PC-3 (cell line): ENCODE results near the gene CSF1R. TPM values are rescaled to one million over a fixed set of nuclear protein-coding genes. Genes with fewer than 3 reads are reported as not detected.

Experiments used
- ATAC-seq: fragments of 200-7000 bp; cut with Tn5 transposase; 2 replicates; pipeline ENCODE4 v1.9.1; 2020; ENCODE audit warnings: mild to moderate bottlenecking, moderate library complexity
- BruUV-seq: library from RNA; stranded (reverse); fragments of 400-500 nt; replicated peaks from 2 replicates; lab custom pipeline; 2021; lab: Mats Ljungman, UMichigan
- CTCF ChIA-PET: fragments of 300-600 bp; sonication (Branson Sonifier 250); formaldehyde crosslinking; loops from one replicate; lab custom pipeline; 2022; ENCODE audit warnings: antibody characterized with exemption; lab: Charles Lee
- POLR2A ChIA-PET: fragments of 300-600 bp; sonication (Branson Sonifier 250); formaldehyde crosslinking; loops from one replicate; lab custom pipeline; 2022; ENCODE audit warnings: antibody characterized with exemption; ENCODE audit not compliant: unreplicated experiment; lab: Charles Lee
- DNase-seq: peaks from one replicate; pipeline ENCODE4 v3.0.0-alpha.2; 2015
- H2AFZ ChIP-seq: fragments of 300-600 bp; sonication (generic); 2 replicates; pipeline ENCODE4 v1.6.0; 2016; ENCODE audit warnings: antibody characterized with exemption, low read length
- H3F3A ChIP-seq: fragments of 300-600 bp; sonication (generic); one replicate; pipeline ENCODE4 v1.6.0; 2017; ENCODE audit warnings: antibody characterized with exemption, low read length, control low read depth, mild to moderate bottlenecking; ENCODE audit not compliant: unreplicated experiment
- H3K27ac ChIP-seq: fragments of 300-600 bp; sonication (generic); 2 replicates; pipeline ENCODE4 v1.5.1; 2016; ENCODE audit warnings: mild to moderate bottlenecking, low read length
- H3K27me3 ChIP-seq: fragments of 300-600 bp; sonication (generic); 2 replicates; pipeline ENCODE4 v1.6.1; 2016; ENCODE audit warnings: low read length, mixed read lengths
- H3K36me3 ChIP-seq: fragments of 300-600 bp; sonication (generic); 2 replicates; pipeline ENCODE4 v1.6.1; 2016; ENCODE audit warnings: low read depth, mixed run types, low read length, mixed read lengths
- H3K4me1 ChIP-seq: fragments of 300-600 bp; sonication (generic); 2 replicates; pipeline ENCODE4 v1.5.1; 2016; ENCODE audit warnings: low read length; ENCODE audit not compliant: insufficient read depth
- H3K4me2 ChIP-seq: fragments of 300-600 bp; sonication (generic); 2 replicates; pipeline ENCODE4 v1.6.0; 2016; ENCODE audit warnings: low read length
- H3K4me3 ChIP-seq: fragments of 300-600 bp; sonication (generic); 2 replicates; pipeline ENCODE4 v1.5.1; 2016; ENCODE audit warnings: mild to moderate bottlenecking, low read length, mixed read lengths
- H3K79me2 ChIP-seq: fragments of 300-600 bp; sonication (generic); 2 replicates; pipeline ENCODE4 v1.6.1; 2017; ENCODE audit warnings: low read length, mixed read lengths
- H3K9ac ChIP-seq: fragments of 300-600 bp; sonication (generic); 2 replicates; pipeline ENCODE4 v1.6.0; 2016; ENCODE audit warnings: mild to moderate bottlenecking, low read length
- H3K9me2 ChIP-seq: fragments of 300-600 bp; sonication (generic); replicated peaks from 2 replicates; pipeline ENCODE4 v1.6.1; 2016; ENCODE audit warnings: mixed run types, low read length, mixed read lengths
- H3K9me3 ChIP-seq: fragments of 300-600 bp; sonication (generic); 2 replicates; pipeline ENCODE4 v1.6.1; 2016; ENCODE audit warnings: low read length, mixed read lengths
- H4K20me1 ChIP-seq: fragments of 300-600 bp; sonication (generic); 2 replicates; pipeline ENCODE4 v1.6.1; 2016; ENCODE audit warnings: low read length, mixed read lengths
- CTCF ChIP-seq: fragments of 300-600 bp; sonication (generic); conservative IDR thresholded peaks from 2 replicates; pipeline ENCODE4 v1.5.1; 2017; ENCODE audit warnings: antibody characterized with exemption, low read depth, mild to moderate bottlenecking, low read length
- EZH2 ChIP-seq: fragments of 300-600 bp; sonication (generic); IDR thresholded peaks from one replicate; pipeline ENCODE4 v1.6.1; 2017; ENCODE audit warnings: antibody characterized with exemption, mild to moderate bottlenecking, low read length; ENCODE audit not compliant: unreplicated experiment
- EZH2phosphoT487 ChIP-seq: fragments of 300-600 bp; sonication (generic); IDR thresholded peaks from 2 replicates; pipeline ENCODE4 v1.6.1; 2018; ENCODE audit warnings: mild to moderate bottlenecking, antibody characterized with exemption, low read length, borderline replicate concordance
- intact Hi-C: fragments of 100-400 bp; cut with micrococcal nuclease; formaldehyde crosslinking; loops from 2 replicates; pipeline ENCODE4 v1.9.0; 2023
- total RNA-seq: library from RNA; depleted of rRNA; stranded (reverse); fragments of >200 nt; gene quantifications from 2 replicates; pipeline ENCODE4 v1.2.3, GENCODE V29; 2014

CSF1R gene
- total RNA-seq, 1 experiment from 2014 or later = not detected

- Histone ChIP-seq H3K4me3 (no peak overlapping the region), H3K36me3 (no peaks in the 10 kb centered on the region), H3K4me2 (no peak overlapping the region), H3K79me2 (no peaks in the 10 kb centered on the region), H3K9me2 (no peaks in the 10 kb centered on the region), H3K27ac (no peak overlapping the region), H3K9me3 (no peaks in the 10 kb centered on the region), H3F3A (no peaks in the 10 kb centered on the region), H3K27me3 (no peaks in the 10 kb centered on the region), H3K9ac (no peak overlapping the region), H3K4me1 (peaks cover 4% of the 10 kb centered on the region), H4K20me1 (no peaks in the 10 kb centered on the region), H2AFZ (no peak overlapping the region)
- BruUV-seq = no TSS peak
- DNase-seq = no peak
- ATAC-seq = no peak
- intact Hi-C loops = no loop called here
- ChIA-PET POLR2A (no interaction called here), CTCF (no interaction called here)
- TF ChIP-seq EZH2phosphoT487 (no peak), EZH2 (no peak), CTCF (no peak)
Observed at GRCh38 chr5:150117945-150118560, 31.7 kb upstream of the CSF1R start.

GRCh38 chr5:150116667-150117400, 30.5 kb upstream of the CSF1R start:
- H4K20me1 ChIP-seq = no peaks in the 10 kb centered on the region
- intact Hi-C loops = no loop called here
- H3K79me2 ChIP-seq = no peaks in the 10 kb centered on the region
- ChIA-PET CTCF (no interaction called here), POLR2A (interaction anchor here (0.6 kb wide), 1 partner anchor 10 kb away, joined by 3 read pairs; no protein-coding TSS in a partner anchor)
- no peaks in the 10 kb centered on the region for H3K9me2 ChIP-seq
- no peak overlapping the region for H2AFZ ChIP-seq
- TF ChIP-seq EZH2 (no peak), EZH2phosphoT487 (no peak), CTCF (no peak)
- no peak overlapping the region for H3K4me3 ChIP-seq
- no peak overlapping the region for H3K9ac ChIP-seq
- BruUV-seq = no TSS peak
- no peaks in the 10 kb centered on the region for H3F3A ChIP-seq
- H3K4me1 ChIP-seq = peaks cover 16% of the 10 kb centered on the region
- DNase-seq = peak; percentile 48
- H3K4me2 ChIP-seq = no peak overlapping the region
- ATAC-seq = no peak
- H3K9me3 ChIP-seq = no peaks in the 10 kb centered on the region
- no peaks in the 10 kb centered on the region for H3K36me3 ChIP-seq
- H3K27me3 ChIP-seq = no peaks in the 10 kb centered on the region
- no peak overlapping the region for H3K27ac ChIP-seq
